Hematopoietic multipotent progenitor cell treated with erythropoietin and hydrocortisone succinate and interleukin-3 and kit ligand, for 17 days (in vitro differentiated cells): ENCODE data around the gene CEP85L.

Experiments used
- DNase-seq: peaks from one replicate; pipeline ENCODE4 v3.0.0-alpha.2; 2015; ENCODE audit warnings: low spot score

CEP85L gene

DNA sequence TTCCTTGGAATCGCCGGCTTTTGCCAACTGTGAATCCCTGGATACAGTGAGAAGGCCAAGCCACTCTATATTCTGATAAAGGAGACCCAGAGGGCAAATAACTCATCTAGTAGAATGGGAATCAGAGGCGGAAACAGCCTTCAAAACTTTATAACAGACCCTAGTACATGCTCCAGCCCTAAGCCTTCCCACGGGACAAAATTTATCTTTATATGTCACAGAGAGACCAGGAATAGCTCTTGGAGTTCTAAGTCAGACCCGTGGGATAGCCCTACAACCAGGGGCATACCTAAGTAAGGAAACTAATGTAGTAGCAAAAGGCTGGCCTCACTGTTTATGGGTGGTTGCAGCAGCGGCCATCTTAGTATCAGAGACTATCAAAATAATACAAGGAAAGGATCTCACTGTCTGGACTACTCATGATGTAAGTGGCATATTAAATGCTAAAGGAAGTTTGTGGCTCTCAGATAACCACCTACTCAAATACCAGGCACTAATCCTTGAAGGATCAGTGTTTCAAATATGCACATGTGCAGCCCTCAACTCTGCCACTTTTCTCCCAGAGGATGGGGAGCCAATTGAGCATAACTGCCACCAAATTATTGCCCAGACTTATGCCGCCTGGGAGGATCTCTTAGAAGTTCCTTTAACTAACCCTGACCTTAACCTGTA, 29.5 kb downstream of the CEP85L start:
- no peak for DNase-seq

DNA sequence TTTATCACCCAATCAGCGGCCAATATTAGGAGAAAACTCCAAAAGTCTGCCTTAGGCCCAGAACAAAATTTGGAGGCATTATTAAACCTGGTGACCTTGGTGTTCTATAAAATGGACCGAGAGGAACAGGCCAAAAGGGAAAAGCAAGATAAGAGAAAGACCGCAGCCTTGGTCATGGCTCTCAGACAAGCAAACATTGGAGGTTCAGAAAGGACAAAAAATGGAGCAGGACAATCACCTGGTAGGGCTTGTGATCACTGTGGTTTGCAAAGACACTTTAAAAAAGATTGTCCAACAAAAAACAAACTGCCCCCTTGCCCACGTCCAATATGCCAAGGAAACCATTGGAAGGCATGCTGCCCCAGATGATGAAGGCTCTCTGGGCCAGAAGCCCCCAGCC, 31.2 kb downstream of the CEP85L start:
- no peak for DNase-seq

DNA sequence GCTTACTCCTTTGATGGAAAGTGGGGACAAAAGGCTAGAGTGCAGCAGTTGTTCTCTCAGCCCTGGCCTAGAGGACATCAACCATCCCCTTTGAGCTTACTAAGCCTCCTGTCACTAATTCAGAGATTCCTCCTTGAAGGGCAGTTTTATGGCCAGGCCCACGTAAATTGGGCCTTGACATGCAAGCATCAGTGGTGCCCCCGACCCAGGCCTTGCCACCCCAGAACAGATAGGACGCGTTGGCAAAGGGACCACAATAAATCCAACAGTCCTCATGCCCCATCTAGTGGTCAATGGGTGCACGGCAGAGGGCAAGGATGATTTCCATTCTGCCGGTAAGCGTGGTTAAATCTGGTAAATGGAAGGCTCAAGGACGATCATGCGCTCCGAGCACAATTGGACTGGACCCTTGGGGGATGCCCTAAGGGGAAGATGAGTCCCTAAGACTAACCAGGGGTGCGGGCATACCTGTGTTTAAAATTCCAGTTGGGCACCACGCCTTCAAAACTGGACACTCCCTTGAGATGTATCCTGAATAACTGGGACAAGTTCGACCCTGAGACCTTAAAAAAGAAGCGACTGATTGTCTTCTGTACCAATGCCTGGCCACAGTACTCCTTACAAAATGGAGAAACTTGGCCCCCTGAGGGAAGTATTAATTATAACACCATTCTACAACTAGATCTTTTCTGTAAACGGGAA, 32.6 kb downstream of the CEP85L start:
- peak; percentile 30 for DNase-seq

DNA sequence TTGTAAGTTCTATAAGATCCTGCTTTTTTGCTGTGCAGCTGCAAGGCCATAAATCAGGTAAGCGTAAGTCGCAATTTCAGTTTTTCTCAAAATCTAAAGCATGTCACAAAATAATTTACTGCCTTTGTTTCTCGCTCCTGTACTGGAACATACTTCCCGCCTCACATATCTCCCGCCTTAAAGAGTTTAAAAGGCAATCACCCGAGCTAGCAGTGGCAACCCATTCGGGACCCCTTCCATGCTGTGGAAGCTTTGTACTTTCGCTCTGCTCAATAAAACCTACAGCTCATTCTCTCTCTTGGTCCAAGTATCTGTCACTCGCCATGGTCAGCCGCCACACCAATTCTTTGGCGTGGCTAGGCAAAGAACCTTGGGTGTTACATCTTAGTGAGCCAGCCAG, 34.0 kb downstream of the CEP85L start:
- no peak for DNase-seq

DNA sequence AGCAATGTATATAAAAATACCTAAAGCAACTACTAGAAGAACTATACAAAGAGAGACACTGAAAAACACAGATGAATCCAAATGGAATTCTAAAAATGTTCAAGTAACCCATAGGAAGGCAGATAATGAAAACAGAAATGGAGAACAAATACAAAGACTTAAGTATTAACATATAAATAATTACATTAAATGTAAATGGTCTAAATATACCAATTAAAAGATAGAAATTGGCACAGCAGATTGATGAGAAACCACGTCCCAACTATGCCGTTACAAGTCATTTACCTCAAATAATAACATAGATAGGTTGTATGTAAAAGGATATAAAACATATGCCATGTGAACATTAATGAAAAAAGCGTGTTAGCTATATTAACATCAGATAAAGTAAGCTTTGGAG, 40.1 kb downstream of the CEP85L start:
- no peak for DNase-seq

DNA sequence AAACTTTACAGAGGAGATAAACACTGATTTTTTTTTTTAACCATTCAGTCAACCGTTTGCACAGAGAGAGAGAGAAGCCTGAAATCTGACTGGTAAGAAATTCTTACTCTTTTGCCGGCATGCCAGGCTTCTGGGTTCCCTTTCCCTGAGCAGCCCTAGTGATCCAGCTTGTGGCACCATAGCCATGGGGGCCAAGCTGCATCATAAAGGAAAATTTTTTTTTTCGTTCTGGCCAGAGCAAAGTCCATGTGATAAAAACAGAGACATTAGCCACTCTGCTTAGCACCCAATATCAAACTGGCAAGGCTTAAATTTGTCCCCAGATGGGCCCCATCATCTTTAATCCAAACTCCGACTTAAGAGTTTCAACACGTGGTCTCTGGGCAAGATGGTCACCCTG, 44.5 kb downstream of the CEP85L start:
- no peak for DNase-seq

DNA sequence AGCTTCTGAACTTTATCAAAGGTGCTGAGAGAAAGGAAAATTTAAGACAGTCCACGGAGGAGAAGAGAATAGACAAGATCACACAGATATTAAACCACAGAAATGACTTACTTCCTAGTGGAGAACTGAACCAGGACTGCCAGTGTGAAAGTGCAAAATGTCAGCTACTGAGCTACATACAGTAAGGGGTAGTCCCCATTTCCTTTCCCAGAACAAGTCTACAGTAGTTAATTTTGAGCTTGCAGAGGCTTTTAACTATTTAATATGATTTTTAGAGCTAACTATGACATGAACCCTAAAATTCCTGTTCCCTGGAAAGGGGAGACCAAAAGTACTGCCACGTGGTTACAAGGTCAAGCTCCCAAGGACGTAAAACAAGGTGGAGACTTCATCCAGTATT, 45.1 kb downstream of the CEP85L start:
- DNase-seq, result no peak

DNA sequence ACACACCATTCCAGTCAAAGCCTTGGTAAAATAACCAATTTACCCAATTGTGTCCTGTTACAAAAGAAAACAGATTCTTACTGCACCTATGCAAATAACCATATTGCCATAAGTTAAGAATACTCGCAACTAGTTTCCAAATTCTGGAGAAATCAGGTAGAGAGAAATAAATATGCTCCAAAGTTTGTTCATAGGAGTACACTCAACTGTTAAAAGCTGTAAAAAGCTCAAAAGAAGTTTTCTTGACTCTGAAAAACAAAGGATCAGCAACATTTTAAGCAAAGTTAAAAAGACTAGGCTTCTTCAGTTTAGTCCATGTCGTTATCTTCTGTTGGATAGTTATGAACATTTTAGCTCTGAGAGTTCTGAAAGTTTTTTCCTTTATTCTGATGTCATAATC, 48.0 kb downstream of the CEP85L start:
- no peak for DNase-seq

DNA sequence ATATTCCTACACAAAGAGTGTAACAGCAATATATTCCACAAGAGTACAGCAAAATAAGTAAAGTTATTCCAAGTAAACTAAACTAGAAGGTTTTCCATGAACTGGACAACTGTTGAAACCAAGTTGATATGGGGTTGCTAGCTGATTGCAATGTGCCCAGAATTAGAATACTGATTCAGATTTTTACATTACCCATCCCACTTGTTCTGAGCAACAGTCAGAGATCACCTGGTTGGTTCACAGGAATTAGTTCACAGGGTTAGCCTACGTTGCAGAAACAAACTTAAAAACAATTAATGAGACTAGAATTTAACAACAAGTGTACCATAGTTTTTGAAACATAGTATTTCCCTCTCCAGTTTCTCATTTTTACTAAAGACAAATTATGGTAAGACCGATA, 49.1 kb downstream of the CEP85L start:
- no peak for DNase-seq

DNA sequence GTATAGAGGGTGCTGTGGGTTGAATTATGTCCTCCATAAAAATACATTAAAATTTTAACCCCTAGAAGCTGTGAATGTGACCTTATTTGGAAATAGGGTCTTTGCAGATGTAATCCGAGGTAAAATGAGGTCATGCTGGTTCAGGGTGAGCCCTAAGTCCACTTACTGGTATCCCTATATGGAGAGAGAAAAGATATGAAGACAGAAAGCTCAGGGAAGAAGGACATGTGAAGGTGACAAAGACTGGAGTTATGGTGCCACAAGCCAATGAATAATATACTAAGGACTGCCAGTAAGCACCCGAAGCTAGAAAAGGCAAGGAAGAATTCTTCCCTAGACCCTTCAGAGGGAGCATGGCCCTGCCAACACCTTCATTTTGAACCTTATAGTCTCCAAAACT, 53.1 kb downstream of the CEP85L start:
- no peak for DNase-seq

DNA sequence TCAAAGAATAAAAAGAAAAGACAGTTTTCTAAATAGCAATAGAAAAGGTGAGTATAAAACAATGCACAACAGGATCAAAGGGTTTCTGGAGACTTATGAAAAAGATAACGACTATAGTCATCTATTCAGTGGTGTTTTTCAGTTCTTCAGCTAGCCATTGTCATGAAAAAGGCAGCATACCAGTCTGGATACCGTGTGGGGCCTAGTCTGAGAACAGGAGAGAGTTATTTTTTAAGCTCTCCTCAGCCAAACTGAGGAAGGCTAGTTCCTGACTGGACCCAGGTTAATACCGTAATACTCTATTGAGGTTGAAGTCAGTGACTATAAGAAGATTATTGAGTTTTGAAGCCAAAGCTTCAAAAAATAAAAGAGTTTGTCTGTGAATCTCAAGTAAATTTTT, 53.8 kb downstream of the CEP85L start:
- no peak for DNase-seq

DNA sequence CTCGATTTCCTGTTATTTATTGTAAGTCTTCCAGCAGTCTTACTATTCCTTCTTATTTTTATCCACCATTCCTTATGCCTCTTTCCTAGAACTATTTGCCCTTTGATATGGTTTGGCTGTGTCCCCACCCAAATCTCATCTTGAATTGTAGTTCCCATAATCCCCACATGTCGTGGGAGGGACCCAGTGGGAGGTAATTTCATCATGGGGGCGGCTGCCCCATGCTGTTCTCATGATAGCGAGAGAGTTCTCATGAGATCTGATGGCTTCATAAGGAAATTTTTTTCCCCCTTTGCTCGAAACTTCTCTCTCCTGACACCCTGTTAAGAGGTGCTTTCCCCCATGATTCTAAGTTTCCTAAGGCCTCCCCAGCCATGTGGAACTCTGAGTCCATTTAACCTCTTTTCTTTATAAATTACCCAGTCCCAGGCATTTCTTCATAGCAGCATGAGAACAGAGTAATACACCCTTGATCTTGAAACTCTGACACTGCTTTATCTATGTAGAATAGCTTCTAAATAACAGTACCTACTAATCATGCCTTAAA, 54.5 kb downstream of the CEP85L start:
- DNase-seq, result no peak

DNA sequence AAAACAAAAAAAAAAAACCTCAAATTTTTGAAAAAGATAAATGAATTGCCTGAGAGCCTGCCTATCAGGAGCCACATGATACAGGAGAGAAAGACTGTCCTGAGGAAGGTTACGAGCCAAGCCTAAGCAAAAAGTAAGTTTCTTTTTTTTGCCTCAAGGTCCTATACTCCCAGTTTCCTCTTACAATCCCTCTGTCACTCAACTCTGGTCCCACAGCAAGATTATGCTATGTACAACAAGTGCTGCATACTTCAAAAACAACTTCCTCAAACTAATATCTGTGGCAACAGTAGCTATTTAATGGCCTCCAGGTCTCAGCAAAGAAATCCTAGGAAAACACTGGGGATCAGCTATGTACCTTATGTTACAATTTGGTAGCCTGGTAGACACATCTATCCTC, 56.5 kb downstream of the CEP85L start:
- no peak for DNase-seq

DNA sequence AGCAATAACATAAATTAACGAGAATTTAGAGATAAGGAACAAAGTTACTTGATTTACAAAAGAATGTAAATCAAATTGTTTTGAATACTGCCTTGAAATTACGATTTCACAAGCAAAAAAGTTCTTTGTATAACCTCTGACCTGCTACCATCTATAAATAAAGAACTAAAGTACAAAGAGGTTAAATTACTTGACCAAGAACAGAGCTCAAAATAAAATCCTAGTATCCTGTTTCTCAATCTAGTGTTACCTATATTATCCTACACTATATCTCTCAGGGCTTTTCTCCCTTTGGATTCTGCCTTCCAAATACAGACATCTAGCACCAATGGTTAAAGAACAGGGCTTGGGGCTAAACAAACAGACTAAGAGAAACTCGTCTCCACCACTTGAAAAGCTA, 59.5 kb downstream of the CEP85L start:
- no peak for DNase-seq

DNA sequence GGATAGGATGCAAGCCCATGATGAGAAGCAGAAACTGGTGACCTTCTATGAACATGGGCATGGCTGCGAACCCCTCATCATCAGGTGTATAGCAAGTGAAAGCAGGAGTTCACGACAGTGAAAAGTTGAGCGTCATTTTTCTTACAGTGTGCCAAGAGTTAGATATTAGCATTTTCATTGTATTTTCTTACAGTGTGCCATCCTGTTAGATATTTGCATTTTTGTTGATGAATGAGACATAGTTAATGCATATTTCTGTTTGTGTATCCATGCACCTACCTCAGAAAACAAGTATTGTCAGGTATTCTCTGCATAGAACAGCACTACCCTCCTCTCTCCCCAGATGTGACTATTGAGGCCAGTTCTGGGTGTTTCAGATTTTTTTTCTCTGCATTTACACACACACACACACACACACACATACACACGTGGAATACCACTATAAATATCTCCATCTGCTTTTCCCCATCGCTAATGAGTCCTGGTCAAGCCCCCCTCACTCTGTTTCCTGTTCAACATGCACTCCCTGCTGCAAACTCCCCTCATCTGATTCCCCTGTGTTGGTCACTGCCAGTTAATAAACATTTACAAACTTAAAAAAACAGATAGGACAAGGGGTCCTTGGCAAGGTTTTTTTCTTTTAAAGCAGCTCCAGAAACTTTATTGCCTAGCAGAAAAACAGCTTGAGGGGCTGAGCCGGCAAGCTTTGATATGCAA, 61.6 kb downstream of the CEP85L start:
- no peak for DNase-seq

DNA sequence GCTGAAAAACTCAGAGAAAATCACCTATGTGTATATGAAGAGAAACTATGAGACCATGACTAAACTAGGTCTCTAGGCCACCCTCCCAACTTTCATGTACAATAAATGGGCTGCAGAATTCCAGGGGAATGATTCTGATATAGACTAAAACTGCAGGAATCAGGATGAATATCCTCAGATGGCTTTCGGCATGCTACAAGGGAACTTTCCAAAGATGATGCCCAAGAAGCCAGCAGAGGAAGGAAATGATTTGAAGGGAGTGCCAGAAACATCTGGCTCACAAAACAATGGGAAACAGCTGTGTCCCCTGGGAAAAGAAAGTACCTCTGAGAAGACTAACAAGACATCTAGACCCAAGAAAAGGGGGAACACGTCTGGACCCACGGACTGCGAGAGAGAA, 62.2 kb downstream of the CEP85L start:
- no peak for DNase-seq

DNA sequence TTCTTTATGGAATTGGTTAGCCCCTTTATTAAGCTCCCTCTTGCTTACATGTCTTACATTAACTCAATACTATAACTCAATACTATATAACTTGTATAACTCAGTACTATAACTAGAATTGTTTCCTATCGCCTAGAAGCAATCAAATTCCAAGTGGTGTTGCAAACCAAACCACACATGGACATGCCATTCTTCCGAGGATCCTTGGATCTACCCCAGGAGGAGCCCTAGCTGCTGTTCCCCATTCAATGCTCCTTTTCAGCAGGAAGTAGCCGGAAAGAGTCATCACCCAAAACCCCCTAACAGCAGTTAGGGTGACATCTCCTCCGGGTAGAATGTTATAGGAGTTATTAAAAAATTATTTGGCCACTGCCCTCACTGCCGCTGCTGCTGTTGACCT, 62.8 kb downstream of the CEP85L start:
- DNase-seq, result no peak

DNA sequence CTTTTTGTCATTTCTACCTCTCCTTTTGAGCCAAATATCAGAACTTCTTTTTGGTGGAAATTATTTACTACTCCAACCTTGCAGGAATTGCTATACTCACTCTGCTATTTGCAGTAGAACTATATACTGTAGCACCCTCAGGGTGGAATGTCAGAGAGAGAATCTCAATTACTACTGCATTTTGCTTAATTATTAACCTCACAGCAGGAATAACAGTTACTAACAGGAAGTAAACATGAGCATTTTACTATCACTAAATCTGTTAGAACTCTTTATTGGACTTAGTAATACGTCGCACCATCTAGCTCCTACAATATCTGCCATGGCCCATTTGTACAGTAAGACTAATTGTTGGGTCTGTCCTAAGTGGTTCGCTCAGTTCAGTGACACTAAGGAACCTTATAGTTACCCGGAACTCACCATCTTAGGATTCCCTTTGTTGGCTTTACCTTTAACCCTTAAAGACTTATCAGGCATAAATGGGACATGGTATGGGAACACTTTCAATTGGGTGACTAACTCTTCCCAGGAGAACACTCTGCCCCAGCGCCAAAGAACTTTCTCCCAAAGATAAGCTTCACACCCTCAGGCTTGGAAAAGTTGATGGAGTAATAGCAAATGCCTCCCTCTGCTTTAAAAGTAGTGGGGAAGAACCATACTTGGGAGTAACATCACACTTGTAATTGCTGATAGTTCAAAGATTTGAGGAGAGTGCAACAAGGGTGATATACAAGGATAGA, 64.5 kb downstream of the CEP85L start:
- no peak for DNase-seq

DNA sequence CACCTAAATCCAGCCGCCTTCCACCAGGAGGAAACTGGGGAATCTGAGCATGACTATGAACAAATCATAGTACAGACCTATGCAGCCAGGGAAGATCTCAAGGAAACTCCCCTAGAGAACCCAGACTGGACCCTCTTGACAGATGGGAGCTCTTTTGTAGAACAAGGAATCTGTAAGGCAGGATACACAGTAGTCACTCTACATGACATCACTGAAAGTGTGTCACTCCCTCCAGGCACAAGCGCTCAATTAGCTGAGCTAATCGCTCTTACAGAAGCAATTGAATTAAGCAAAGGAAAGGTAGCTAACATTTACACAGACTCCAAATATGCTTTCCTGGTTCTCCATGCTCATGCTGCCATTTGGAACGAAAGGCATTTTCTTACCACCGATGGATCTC, 66.5 kb downstream of the CEP85L start:
- DNase-seq, result no peak

DNA sequence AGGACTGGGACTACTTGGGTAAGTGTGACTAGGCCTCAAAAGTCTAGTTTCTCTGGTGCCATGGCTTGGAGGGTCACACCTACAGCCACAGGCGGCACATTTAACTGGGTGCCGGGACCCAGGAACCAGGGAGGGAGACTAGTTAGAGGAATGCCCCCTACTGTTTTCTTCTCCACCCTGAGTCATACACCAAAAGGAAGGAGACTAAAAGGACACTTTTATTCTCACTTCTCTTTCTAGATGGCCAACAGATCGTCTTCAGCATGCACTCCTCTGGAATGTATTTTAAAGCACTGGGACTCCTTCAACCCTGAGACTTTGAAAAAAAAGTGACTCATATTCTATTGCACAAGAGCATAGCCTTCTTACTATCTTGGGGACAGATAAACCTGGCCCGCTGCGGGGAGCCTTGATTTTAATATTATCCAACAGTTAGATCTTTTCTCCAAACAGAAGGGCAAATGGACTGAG, 69.9 kb downstream of the CEP85L start:
- no peak for DNase-seq

DNA sequence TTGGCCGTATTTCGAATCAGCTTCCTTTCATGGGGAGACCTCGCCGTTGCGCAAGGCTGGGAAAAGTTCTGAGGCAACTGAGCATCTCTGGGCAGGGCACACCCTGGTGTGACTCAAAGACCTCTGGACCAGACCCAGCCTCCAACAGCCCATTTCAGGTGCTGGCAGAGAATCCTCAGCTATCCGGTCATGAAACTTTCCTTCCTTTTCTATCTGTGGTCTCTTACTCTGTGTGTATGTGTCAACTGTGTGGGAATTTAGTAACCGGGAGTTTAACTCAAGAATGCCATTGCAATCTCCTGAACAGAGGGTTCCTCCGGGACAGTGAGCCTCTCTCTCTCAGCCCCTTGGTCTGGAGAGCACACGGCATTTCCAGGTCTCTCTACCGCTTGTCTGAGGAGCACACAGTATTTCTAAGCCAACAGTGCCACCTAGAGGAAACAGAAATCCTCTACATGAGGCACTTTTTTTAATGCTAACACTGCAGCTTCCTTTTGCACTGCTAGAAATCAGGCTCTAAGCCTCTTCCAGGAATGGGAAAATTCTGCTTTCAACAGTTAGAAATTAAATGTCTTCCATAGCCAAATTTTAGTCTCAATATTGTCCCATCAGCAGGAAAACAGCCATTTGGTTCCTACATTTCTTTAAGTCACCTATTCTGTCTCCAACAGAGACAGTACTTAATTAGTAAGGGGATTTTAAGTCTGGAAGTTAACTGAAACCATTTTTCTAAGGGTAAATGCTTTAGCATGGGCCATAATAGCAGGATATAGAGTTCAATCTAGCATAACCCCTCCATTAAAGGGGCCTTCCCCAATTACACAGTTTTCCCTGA, 70.6 kb downstream of the CEP85L start:
- DNase-seq, result peak; percentile 61
